ENCODE data around the gene CXXC4.

The CXXC4 gene

DNA sequence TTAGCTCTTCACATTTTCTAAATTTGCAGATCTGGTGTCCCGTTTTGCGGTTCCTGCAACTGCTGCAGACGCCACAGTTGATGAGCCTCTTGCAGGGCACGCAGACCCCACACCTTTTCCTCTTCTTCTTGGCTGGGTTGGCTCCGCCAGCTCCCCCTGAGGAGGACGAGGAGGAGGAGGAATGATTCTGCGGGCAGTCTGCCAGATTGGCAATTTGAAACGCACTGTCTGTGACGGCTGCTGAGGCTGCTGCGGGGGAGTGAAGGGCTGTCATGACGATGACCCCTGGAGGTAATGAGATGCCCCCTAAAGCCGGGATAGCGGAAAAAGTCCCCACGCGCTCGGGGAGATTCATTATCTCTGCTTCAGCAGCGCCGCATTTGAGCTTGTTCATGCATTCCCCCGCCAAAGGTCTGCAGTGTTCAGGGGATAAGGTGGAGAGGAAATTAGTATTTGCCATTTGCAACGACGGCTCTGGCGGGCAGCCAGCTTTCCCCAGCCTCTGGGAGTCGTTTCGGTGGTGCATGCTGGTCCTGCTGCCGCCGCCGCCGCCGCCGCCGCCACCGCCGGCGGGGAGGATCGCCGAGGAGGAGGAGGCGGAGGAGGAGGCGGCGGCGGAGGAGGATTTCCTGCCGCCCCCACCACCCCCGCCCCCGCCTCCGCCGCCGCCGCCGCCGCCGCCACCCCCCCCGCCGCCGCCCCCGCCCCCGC lies 3.8 kb downstream of the CXXC4 start:
- H3K4me1 ChIP-seq (ENCODE audit: control insufficient read depth, insufficient read depth, low read depth, low read length), result peaks cover 5% of the 10 kb centered on the region
- H2AK5ac ChIP-seq (ENCODE audit: low read length, severe bottlenecking), result no peak overlapping the region

DNA sequence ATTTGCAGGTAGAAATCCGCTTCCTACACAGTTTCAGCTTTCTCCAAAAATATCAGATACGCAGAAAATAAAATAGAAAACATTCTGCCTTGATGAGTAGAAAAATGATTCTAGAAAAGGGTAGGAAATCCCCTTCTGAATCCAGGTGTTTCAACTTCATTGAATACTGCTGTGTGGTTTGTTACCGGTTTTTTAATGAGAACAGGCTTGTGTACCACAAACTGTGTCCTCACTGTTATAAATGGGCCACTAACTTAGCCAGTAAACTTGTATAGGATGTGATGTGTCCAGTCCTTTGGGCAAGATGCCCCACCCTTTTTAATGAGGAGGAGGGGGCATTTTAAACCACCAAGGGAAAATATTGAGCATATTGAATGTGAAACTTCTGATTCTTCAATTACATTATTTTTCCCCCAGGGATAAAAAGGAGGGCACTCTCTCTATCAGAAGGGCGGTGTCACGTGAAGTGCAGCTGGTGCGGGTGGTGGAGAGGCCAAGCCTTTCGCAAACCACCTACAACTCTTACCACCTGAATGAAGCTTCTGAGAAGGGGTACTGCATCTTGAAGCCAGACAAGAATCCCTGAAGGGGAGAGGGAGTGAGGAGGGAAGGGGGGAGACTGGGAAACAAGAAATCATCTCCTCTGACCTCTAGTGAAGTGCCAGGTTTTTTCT lies 4.5 kb downstream of the CXXC4 start:
- 56% methylated on average over 3 of the region's 7 CpGs for WGBS
- peak overlapping the region; percentile 23 for H2BK15ac ChIP-seq (ENCODE audit: low read depth, poor library complexity, severe bottlenecking)
- no peak overlapping the region for H3K14ac ChIP-seq (ENCODE audit: low read length in 2 of 2)
- H3K36me3 ChIP-seq (ENCODE audit: control insufficient read depth in 1 of 2, insufficient read depth in 2 of 2, low read depth in 1 of 2, low read length in 2 of 2), result no peaks in the 10 kb centered on the region
- H3K18ac ChIP-seq (ENCODE audit: low read depth in 1 of 2, low read length in 2 of 2), result peak overlapping the region in 1 of 2 experiments; percentile 81
- H3K4me3 ChIP-seq (ENCODE audit: insufficient read depth in 1 of 2, low read depth in 1 of 2, low read length in 2 of 2), result peak overlapping the region; percentile 78 to 80
- no peak overlapping the region for H2AK5ac ChIP-seq (ENCODE audit: low read length, severe bottlenecking)
- H2AFZ ChIP-seq (ENCODE audit: low read depth, low read length), result no peak overlapping the region
- no peaks in the 10 kb centered on the region for H3K79me1 ChIP-seq (replicated peaks; ENCODE audit: low read length, poor library complexity, severe bottlenecking)
- no peak overlapping the region for H2BK120ac ChIP-seq (ENCODE audit: low read depth, low read length)
- peaks cover 5% of the 10 kb centered on the region for H3K4me1 ChIP-seq (ENCODE audit: control insufficient read depth, insufficient read depth, low read depth, low read length)
- peak overlapping the region; percentile 69 for H4K8ac ChIP-seq (ENCODE audit: low read length)
- no peak overlapping the region for H4K91ac ChIP-seq (ENCODE audit: low read length)
- H3K9ac ChIP-seq (ENCODE audit: low read length), result no peak overlapping the region
- H2BK5ac ChIP-seq (ENCODE audit: low read depth, low read length, poor library complexity, severe bottlenecking), result no peak overlapping the region
- DNase-seq, result no peak
- peak overlapping the region in 1 of 2 experiments; percentile 2 for H3K23ac ChIP-seq (ENCODE audit: low read length in 2 of 2)
- H3K27ac ChIP-seq (ENCODE audit: low read length, poor library complexity, severe bottlenecking), result no peak overlapping the region
- peak overlapping the region; percentile 98 for H3K4me2 ChIP-seq (ENCODE audit: low read length, poor library complexity, severe bottlenecking)
- peaks cover 0 to 38% of the 10 kb centered on the region in 2 experiments for H3K27me3 ChIP-seq (ENCODE audit: control insufficient read depth in 1 of 2, insufficient read depth in 1 of 2, low read length in 2 of 2)
- H3K9me3 ChIP-seq (ENCODE audit: control insufficient read depth, low read length), result no peaks in the 10 kb centered on the region
- peak overlapping the region; percentile 11 to 87 for H2BK12ac ChIP-seq (ENCODE audit: low read length in 2 of 2)
- H3K4ac ChIP-seq (ENCODE audit: low read depth in 1 of 2, low read length in 2 of 2), result no peak overlapping the region

More for the DNA sequence above, 3.8 kb downstream of the CXXC4 start:
- Histone ChIP-seq H3K4me3 (ENCODE audit: insufficient read depth in 1 of 2, low read depth in 1 of 2, low read length in 2 of 2) (peak overlapping the region; percentile 78 to 80), H3K9ac (ENCODE audit: low read length) (no peak overlapping the region), H3K79me1 (replicated peaks; ENCODE audit: low read length, poor library complexity, severe bottlenecking) (no peaks in the 10 kb centered on the region), H2AFZ (ENCODE audit: low read depth, low read length) (peak overlapping the region; percentile 72), H2BK15ac (ENCODE audit: low read depth, poor library complexity, severe bottlenecking) (peak overlapping the region; percentile 23), H3K18ac (ENCODE audit: low read depth in 1 of 2, low read length in 2 of 2) (peak overlapping the region; percentile 74 to 81), H2BK120ac (ENCODE audit: low read depth, low read length) (peak overlapping the region; percentile 92), H2BK5ac (ENCODE audit: low read depth, low read length, poor library complexity, severe bottlenecking) (no peak overlapping the region), H3K14ac (ENCODE audit: low read length in 2 of 2) (no peak overlapping the region), H2BK12ac (ENCODE audit: low read length in 2 of 2) (peak overlapping the region in 1 of 2 experiments; percentile 11), H3K23ac (ENCODE audit: low read length in 2 of 2) (peak overlapping the region; percentile 2 to 64), H3K27me3 (ENCODE audit: control insufficient read depth in 1 of 2, insufficient read depth in 1 of 2, low read length in 2 of 2) (peaks cover 0 to 40% of the 10 kb centered on the region in 2 experiments), H4K91ac (ENCODE audit: low read length) (no peak overlapping the region), H3K4ac (ENCODE audit: low read depth in 1 of 2, low read length in 2 of 2) (no peak overlapping the region), H3K4me2 (ENCODE audit: low read length, poor library complexity, severe bottlenecking) (peak overlapping the region; percentile 98), H4K8ac (ENCODE audit: low read length) (peak overlapping the region; percentile 69), H3K36me3 (ENCODE audit: control insufficient read depth in 1 of 2, insufficient read depth in 2 of 2, low read depth in 1 of 2, low read length in 2 of 2) (no peaks in the 10 kb centered on the region), H3K9me3 (ENCODE audit: control insufficient read depth, low read length) (no peaks in the 10 kb centered on the region), H3K27ac (ENCODE audit: low read length, poor library complexity, severe bottlenecking) (no peak overlapping the region)
- WGBS, result under 1% methylated on average over 17 of the region's 55 CpGs
- peak; percentile 75 for DNase-seq

GRCh38 chr4:104489731-104490095 lies 5.0 kb downstream of the CXXC4 start:
- Histone ChIP-seq H3K9ac (ENCODE audit: low read length) (no peak overlapping the region), H4K91ac (ENCODE audit: low read length) (no peak overlapping the region), H3K79me1 (replicated peaks; ENCODE audit: low read length, poor library complexity, severe bottlenecking) (no peaks in the 10 kb centered on the region), H3K4ac (ENCODE audit: low read depth in 1 of 2, low read length in 2 of 2) (no peak overlapping the region), H2BK5ac (ENCODE audit: low read depth, low read length, poor library complexity, severe bottlenecking) (no peak overlapping the region), H3K23ac (ENCODE audit: low read length in 2 of 2) (no peak overlapping the region), H3K36me3 (ENCODE audit: control insufficient read depth in 1 of 2, insufficient read depth in 2 of 2, low read depth in 1 of 2, low read length in 2 of 2) (no peaks in the 10 kb centered on the region), H2AK5ac (ENCODE audit: low read length, severe bottlenecking) (no peak overlapping the region), H3K4me3 (ENCODE audit: insufficient read depth in 1 of 2, low read depth in 1 of 2, low read length in 2 of 2) (no peak overlapping the region), H2BK15ac (ENCODE audit: low read depth, poor library complexity, severe bottlenecking) (no peak overlapping the region), H3K4me2 (ENCODE audit: low read length, poor library complexity, severe bottlenecking) (no peak overlapping the region), H4K8ac (ENCODE audit: low read length) (no peak overlapping the region), H3K14ac (ENCODE audit: low read length in 2 of 2) (no peak overlapping the region), H3K4me1 (ENCODE audit: control insufficient read depth, insufficient read depth, low read depth, low read length) (peaks cover 5% of the 10 kb centered on the region), H2BK120ac (ENCODE audit: low read depth, low read length) (no peak overlapping the region), H2BK12ac (ENCODE audit: low read length in 2 of 2) (no peak overlapping the region), H3K9me3 (ENCODE audit: control insufficient read depth, low read length) (no peaks in the 10 kb centered on the region), H3K27ac (ENCODE audit: low read length, poor library complexity, severe bottlenecking) (no peak overlapping the region), H3K18ac (ENCODE audit: low read depth in 1 of 2, low read length in 2 of 2) (no peak overlapping the region), H2AFZ (ENCODE audit: low read depth, low read length) (no peak overlapping the region), H3K27me3 (ENCODE audit: control insufficient read depth in 1 of 2, insufficient read depth in 1 of 2, low read length in 2 of 2) (peaks cover 0 to 37% of the 10 kb centered on the region in 2 experiments)
- DNase-seq, result no peak

- Histone ChIP-seq H2BK120ac (ENCODE audit: low read depth, low read length) (no peak overlapping the region), H3K27ac (ENCODE audit: low read length, poor library complexity, severe bottlenecking) (no peak overlapping the region), H3K9me3 (ENCODE audit: control insufficient read depth, low read length) (no peaks in the 10 kb centered on the region), H3K23ac (ENCODE audit: low read length in 2 of 2) (no peak overlapping the region), H3K18ac (ENCODE audit: low read depth in 1 of 2, low read length in 2 of 2) (no peak overlapping the region), H2BK15ac (ENCODE audit: low read depth, poor library complexity, severe bottlenecking) (no peak overlapping the region), H3K4me1 (ENCODE audit: control insufficient read depth, insufficient read depth, low read depth, low read length) (peaks cover 5% of the 10 kb centered on the region), H3K79me1 (replicated peaks; ENCODE audit: low read length, poor library complexity, severe bottlenecking) (no peaks in the 10 kb centered on the region), H3K4ac (ENCODE audit: low read depth in 1 of 2, low read length in 2 of 2) (no peak overlapping the region), H3K27me3 (ENCODE audit: control insufficient read depth in 1 of 2, insufficient read depth in 1 of 2, low read length in 2 of 2) (peaks cover 0 to 22% of the 10 kb centered on the region in 2 experiments), H3K36me3 (ENCODE audit: control insufficient read depth in 1 of 2, insufficient read depth in 2 of 2, low read depth in 1 of 2, low read length in 2 of 2) (no peaks in the 10 kb centered on the region), H2BK5ac (ENCODE audit: low read depth, low read length, poor library complexity, severe bottlenecking) (no peak overlapping the region), H3K9ac (ENCODE audit: low read length) (no peak overlapping the region), H3K4me3 (ENCODE audit: insufficient read depth in 1 of 2, low read depth in 1 of 2, low read length in 2 of 2) (no peak overlapping the region), H4K8ac (ENCODE audit: low read length) (no peak overlapping the region), H2AK5ac (ENCODE audit: low read length, severe bottlenecking) (no peak overlapping the region), H2AFZ (ENCODE audit: low read depth, low read length) (no peak overlapping the region), H3K14ac (ENCODE audit: low read length in 2 of 2) (no peak overlapping the region), H4K91ac (ENCODE audit: low read length) (no peak overlapping the region), H3K4me2 (ENCODE audit: low read length, poor library complexity, severe bottlenecking) (no peak overlapping the region), H2BK12ac (ENCODE audit: low read length in 2 of 2) (no peak overlapping the region)
- no peak for DNase-seq
- no CpG with 5 or more reads among the region's 1 CpG for WGBS
Measured at GRCh38 chr4:104488151-104488550, 6.5 kb downstream of the CXXC4 start.

All from mesenchymal stem cell (in vitro differentiated cells and primary cell).